AG09309 (cell line): ENCODE results near the gene AP2M1.
"Not testable (repeated sequence)": the region's sequence is repeated elsewhere in the genome, so short reads cannot be mapped to it uniquely, and the experiment has no call there.

ENCODE experiments used
- DNase-seq: peaks from one replicate; pipeline ENCODE4 v3.0.0-alpha.2; 2010; ENCODE audit warnings: low read depth
- H3K4me3 ChIP-seq: 2 replicates; pipeline ENCODE4 v1.5.1; 2011; ENCODE audit warnings: mild to moderate bottlenecking, low read depth, low read length, moderate library complexity; ENCODE audit not compliant: control insufficient read depth
- TF ChIP-seq, protein P1 (sequence below): IDR thresholded peaks from 2 replicates; pipeline ENCODE4 v1.5.1; 2011; ENCODE audit warnings: mild to moderate bottlenecking, low read depth, low read length, inconsistent platforms; ENCODE audit not compliant: insufficient read depth, control insufficient read depth; ENCODE audit errors: missing control alignments

Gene AP2M1

DNA sequence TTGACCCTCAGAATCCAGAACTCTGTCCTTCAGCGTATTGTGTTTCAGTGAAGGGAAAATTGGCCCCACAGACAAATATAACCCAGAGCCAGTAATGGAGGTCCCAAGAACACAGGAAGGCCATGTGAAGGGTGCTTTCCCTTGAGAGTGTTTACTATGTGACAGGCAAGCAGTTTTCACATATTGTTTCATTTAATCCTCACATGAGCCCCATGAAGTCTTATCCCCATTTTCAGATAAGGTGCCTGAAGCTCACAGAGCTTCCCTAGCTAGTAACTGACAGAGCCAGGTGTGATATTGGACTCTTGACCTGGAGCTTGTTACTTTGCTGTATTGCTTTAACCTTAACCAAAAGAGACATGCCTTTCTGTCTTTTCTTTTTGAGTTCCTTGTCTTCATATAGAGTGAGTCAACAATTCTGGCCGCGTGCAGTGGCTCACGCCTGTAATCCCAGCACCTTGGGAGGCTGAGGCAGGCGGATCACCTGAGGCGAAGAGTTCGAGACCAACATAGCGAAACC, 28.8 kb upstream of the AP2M1 start:
- no peak overlapping the region for H3K4me3 ChIP-seq
- DNase-seq: no peak
- TF ChIP-seq, protein P1, sequence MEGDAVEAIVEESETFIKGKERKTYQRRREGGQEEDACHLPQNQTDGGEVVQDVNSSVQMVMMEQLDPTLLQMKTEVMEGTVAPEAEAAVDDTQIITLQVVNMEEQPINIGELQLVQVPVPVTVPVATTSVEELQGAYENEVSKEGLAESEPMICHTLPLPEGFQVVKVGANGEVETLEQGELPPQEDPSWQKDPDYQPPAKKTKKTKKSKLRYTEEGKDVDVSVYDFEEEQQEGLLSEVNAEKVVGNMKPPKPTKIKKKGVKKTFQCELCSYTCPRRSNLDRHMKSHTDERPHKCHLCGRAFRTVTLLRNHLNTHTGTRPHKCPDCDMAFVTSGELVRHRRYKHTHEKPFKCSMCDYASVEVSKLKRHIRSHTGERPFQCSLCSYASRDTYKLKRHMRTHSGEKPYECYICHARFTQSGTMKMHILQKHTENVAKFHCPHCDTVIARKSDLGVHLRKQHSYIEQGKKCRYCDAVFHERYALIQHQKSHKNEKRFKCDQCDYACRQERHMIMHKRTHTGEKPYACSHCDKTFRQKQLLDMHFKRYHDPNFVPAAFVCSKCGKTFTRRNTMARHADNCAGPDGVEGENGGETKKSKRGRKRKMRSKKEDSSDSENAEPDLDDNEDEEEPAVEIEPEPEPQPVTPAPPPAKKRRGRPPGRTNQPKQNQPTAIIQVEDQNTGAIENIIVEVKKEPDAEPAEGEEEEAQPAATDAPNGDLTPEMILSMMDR: no peak

DNA sequence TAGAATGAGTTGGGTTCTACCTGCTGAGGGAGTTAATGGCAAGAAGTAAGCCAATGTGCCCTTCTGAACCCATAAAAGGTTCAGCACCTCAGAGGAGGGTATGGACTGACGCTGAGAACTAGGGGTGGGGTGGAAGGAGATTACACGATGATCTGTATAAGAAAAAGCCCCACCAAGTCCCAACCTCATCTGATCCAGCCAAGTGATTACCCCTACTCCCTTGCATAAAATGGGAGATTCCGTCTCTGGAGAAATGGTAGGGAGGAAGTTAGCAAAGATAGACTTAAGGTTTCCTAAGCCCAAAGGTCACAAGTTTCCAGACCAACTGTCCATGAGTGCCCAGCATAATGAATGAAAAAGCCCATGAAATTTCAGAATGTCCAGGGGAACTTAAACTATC, 26.6 kb upstream of the AP2M1 start:
- TF ChIP-seq, protein P1: no peak
- no peak overlapping the region for H3K4me3 ChIP-seq
- DNase-seq: no peak

DNA sequence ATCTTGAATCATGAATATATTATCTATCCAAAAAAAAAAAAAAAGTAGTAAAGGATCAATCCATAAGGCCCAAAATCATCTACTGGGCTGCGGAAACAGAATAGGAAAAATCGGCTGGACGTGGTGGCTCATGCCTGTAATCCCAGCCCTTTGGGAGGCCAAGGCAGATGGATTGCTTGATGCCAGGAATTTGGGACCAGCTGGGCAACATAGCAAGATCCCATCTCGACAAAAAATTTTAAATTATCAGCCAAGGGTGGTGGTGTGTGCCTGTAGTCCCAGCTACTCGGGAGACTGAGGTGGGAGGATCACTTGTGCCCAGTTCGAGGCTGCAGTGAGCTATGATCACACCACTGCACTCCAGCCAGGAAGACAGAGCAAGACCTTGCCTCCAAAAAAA, 25.5 kb upstream of the AP2M1 start:
- no peak overlapping the region for H3K4me3 ChIP-seq
- no peak for DNase-seq
- TF ChIP-seq, protein P1: no peak

DNA sequence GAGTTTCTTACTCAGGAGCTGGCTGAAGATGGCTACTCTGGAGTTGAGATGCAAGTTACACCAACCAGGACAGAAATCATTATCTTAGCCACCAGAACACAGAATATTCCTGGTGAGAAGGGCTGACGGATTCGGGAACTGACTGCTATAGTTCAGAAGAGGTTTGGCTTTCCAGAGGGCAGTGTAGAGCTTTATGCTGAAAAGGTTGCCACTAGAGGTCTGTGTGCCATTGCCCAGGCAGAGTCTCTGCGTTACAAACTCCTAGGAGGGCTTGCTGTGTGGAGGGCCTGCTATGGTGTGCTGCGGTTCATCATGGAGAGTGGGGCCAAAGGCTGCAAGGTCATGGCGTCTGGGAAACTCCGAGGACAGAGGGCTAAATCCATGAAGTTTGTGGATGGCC, 24.9 kb upstream of the AP2M1 start:
- not testable (repeated sequence) for H3K4me3 ChIP-seq, DNase-seq
- TF ChIP-seq, protein P1: peak; percentile 37

DNA sequence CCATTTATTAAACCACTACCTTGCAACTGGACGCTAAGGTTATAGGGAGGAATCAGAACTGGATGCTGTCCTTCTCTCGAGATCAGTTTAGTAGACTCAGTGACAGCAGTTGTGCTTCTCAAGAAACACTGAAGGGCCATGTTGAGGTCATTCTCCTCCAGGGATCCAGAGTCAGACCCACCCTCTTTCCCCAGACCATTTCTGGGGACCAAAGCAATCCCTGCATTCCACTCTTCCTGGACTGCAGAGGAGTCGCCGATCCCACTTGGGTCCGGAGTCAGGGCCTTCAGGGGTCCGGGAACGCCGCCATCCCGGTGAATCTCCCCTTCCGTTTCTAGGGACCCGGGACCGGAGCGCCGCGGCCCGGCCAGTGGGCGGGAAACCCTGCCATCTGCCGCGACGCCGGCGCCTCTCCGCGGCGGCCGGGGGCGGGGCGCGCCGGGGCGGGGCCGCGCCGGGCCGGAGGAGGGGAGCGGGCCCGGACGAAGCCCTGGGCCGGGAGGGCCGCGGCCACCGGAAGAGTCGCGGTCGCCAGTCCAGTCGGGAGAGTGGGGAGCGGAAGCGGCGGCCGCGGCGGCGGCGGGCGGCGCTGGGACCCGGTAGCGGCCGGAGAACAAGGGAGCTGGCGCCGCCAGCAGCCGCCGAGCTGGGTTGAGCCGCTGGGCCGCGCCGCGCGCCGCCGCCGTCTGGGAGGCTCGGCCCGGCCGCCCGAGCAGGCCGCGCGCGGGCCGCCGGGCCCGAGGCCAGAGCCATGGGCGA, 19.6 kb upstream of the AP2M1 start, which contains the start of gene DVL3:
TSS of gene DVL3 (plus strand) at position 493 of the 759 bp plus-strand sequence. CDS start at position 752, 259 bp downstream.
- TF ChIP-seq, protein P1: no peak

DNA sequence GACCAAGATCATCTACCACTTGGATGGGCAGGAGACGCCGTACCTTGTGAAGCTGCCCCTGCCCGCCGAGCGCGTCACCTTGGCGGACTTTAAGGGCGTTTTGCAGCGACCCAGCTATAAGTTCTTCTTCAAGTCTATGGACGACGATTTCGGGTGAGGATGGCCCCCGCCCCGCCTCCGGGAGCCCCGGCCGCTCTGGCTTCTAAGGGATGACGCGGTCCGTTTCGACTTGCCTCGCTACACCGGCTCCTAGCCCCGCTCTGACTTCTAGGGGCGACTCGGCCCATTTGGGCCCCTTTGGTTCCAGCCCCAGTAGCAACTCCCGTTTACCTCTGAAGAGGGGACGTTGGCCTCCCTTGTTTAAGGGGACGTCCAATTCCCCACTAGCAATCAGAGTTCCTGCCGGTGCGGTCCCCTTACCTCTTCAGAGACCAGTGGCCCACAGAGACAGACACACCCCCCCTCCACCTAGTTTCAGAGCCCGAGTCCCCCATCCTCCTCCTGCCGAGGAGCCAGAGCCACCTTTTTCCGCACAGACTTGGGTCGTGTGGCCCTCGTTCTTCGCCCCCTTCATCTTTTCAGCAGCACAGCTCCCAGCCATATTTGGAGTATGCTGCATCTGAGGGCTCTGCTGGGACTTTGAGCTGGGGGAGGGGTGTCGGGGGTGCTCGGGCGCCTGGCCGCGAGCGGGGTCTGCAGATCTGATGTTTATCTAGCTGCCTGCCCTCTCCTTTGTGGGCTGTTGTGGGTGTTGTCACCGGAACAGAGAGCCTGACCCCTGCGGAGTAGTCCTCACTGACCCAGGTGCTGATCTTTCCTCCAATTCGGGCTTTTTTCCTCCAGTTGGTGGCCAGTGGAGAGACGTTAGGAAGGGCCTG, 18.8 kb upstream of the AP2M1 start:
- TF ChIP-seq, protein P1: no peak
- no peak for DNase-seq
- peak overlapping the region; percentile 96 for H3K4me3 ChIP-seq

More for the DNA sequence above, 19.6 kb upstream of the AP2M1 start, which contains the start of gene DVL3:
- no peak for DNase-seq
- peak within 1 kb of the TSS; percentile 96 for H3K4me3 ChIP-seq
